Stomach (tissue), 9 donors: Measurements from ENCODE around the gene CD209. TPM values are rescaled to one million over a fixed set of nuclear protein-coding genes. Genes with fewer than 3 reads are reported as not detected.

Experiments used
- DNase-seq, 2 donors: peaks; one replicate each; pipeline versions ENCODE4 v3.0.0 to v3.0.0-alpha.2; 2013 to 2019
- H3K27ac ChIP-seq, 5 donors: fragments of 200-600 bp in 4 of 5; sonication (generic) in 4 of 5; one replicate each; pipeline ENCODE4 v1.5.1; 2013 to 2019; ENCODE audit warnings: mild to moderate bottlenecking in 1 of 5, moderate library complexity in 1 of 5
- H3K27me3 ChIP-seq, 3 donors: fragments of 200-600 bp; sonication (generic); one replicate each; pipeline ENCODE4 v1.5.1; 2017 to 2019; ENCODE audit warnings: mixed run types in 1 of 3
- H3K36me3 ChIP-seq, 4 donors: fragments of 200-600 bp; sonication (generic); 1 replicate in 3 of 4; 2 replicates in 1 of 4; pipeline ENCODE4 v1.5.1; 2016 to 2019
- H3K4me1 ChIP-seq, 4 donors: fragments of 200-600 bp; sonication (generic); one replicate each; pipeline ENCODE4 v1.5.1; 2016 to 2019
- H3K4me3 ChIP-seq, 4 donors: fragments of 200-600 bp; sonication (generic) in 3 of 4; one replicate each; pipeline ENCODE4 v1.5.1; 2016 to 2019; ENCODE audit warnings: mild to moderate bottlenecking in 1 of 4
- H3K9me3 ChIP-seq, 4 donors: fragments of 200-600 bp; sonication (generic); one replicate each; pipeline ENCODE4 v1.5.1; 2016 to 2019
- CTCF ChIP-seq, 7 experiments: fragments of 450-650 bp in 4 of 7; fragments of 200-600 bp in 3 of 7; sonication (generic) in 3 of 7; IDR thresholded peaks; one replicate each; pipeline ENCODE4 v1.5.1; 2016 to 2019; ENCODE audit warnings: antibody characterized with exemption in 7 of 7, control low read depth in 2 of 7, mild to moderate bottlenecking in 1 of 7
- EP300 ChIP-seq: sonication (generic); formaldehyde crosslinking; IDR thresholded peaks from one replicate; pipeline ENCODE4 v1.6.1; 2017; ENCODE audit warnings: antibody characterized with exemption
- POLR2A ChIP-seq, 4 donors: fragments of 450-650 bp; IDR thresholded peaks; one replicate each; pipeline ENCODE4 v1.6.1; 2016; ENCODE audit warnings: antibody characterized with exemption in 4 of 4, control low read depth in 2 of 4, mild to moderate bottlenecking in 1 of 4, moderate library complexity in 1 of 4
- POLR2AphosphoS5 ChIP-seq, 3 donors: sonication (generic); formaldehyde crosslinking; IDR thresholded peaks; one replicate each; pipeline ENCODE4 v1.6.1; 2016; ENCODE audit warnings: antibody characterized with exemption in 3 of 3
- WGBS, 5 donors: extraction: QIAGEN DNeasy Blood & Tissue Kit in 3 of 5; methylation state at CpG; one replicate each; pipeline versions ENCODE4 v1.1.5 to v1.1.7; 2013 to 2018; 5-methylcytosine and 5-hydroxymethylcytosine counted together
- intact Hi-C: fragments of 100-400 bp; cut with DNase I; formaldehyde crosslinking; loops from one replicate; pipeline ENCODE4 v1.15.1; 2023; ENCODE audit warnings: low total_unique reads
- polyA plus RNA-seq, 3 donors: library from polyadenylated mRNA; stranded (reverse); fragments of 200-250 nt; gene quantifications; one replicate each; pipeline ENCODE4 v1.2.3, GENCODE V29; 2013
- total RNA-seq, 5 donors: library from RNA; depleted of rRNA; stranded (reverse); fragments of >200 nt; gene quantifications; one replicate each; pipeline versions ENCODE4 v1.1.0 to v1.2.3, GENCODE V29; 2014 to 2016
- donor health status: healthy with polysubstance abuse.
- donor health status: Bipolar disorder and iron deficiency.
- donor health status: healthy.

Gene CD209
- total and polyA plus RNA-seq, 8 donors, result 0.38 to 51.9 (median 3.7) TPM

GRCh38 chr19:7736148-7736547 is 11.2 kb downstream of the CD209 start:
- Histone ChIP-seq H3K4me1 (no peaks in the 10 kb centered on the region), H3K9me3 (no peaks in the 10 kb centered on the region), H3K27ac (no peak overlapping the region), H3K27me3 (peaks cover 0 to 46% (median 12%) of the 10 kb centered on the region in 3 donors), H3K36me3 (no peaks in the 10 kb centered on the region), H3K4me3 (no peak overlapping the region)
- intact Hi-C loops, result no loop called here
- TF ChIP-seq EP300 (no peak), CTCF (IDR thresholded peaks at IDR 0.05) (no peak), POLR2A (IDR thresholded peaks at IDR 0.05) (no peak), POLR2AphosphoS5 (IDR thresholded peaks at IDR 0.05) (no peak)
- no peak for DNase-seq
- 44 to 82% (median 68%) methylated on average over 1 of the region's 1 CpG for WGBS, 5 donors

- H3K36me3 ChIP-seq, result no peaks in the 10 kb centered on the region
- DNase-seq, result peak in 1 of 2 donors; percentile 25
- H3K27ac ChIP-seq, result no peak overlapping the region
- WGBS, 5 donors, result 53 to 61% (median 55%) methylated on average over 12 of the region's 12 CpGs
- no peak for TF ChIP-seq EP300
- TF ChIP-seq CTCF (IDR thresholded peaks at IDR 0.05), result no peak
- TF ChIP-seq POLR2AphosphoS5 (IDR thresholded peaks at IDR 0.05), result no peak
- no peak for TF ChIP-seq POLR2A (IDR thresholded peaks at IDR 0.05)
- H3K4me1 ChIP-seq, result peaks cover 0 to 14% (median 10%) of the 10 kb centered on the region in 4 donors
- intact Hi-C loops, result no loop called here
- no peaks in the 10 kb centered on the region for H3K9me3 ChIP-seq
- H3K4me3 ChIP-seq, result no peak overlapping the region
- H3K27me3 ChIP-seq, result peaks cover 7 to 61% (median 29%) of the 10 kb centered on the region in 3 donors
Measured at GRCh38 chr19:7734220-7735203, 12.8 kb downstream of the CD209 start.

- no peak for TF ChIP-seq EP300
- no peak for TF ChIP-seq POLR2AphosphoS5 (IDR thresholded peaks at IDR 0.05)
- no peak for TF ChIP-seq CTCF (IDR thresholded peaks at IDR 0.05)
- no peak for TF ChIP-seq POLR2A (IDR thresholded peaks at IDR 0.05)
- intact Hi-C loops, result no loop called here
- H3K4me3 ChIP-seq, result no peak overlapping the region
Measured at GRCh38 chr19:7733376-7733775, 14.0 kb downstream of the CD209 start.

GRCh38 chr19:7732045-7732444 is 15.3 kb downstream of the CD209 start, which contains the start of gene CLEC4G:
CLEC4G (minus strand) TSS chr19:7732110; CDS start chr19:7732102, 8 bp downstream.
- no peak for DNase-seq
- Histone ChIP-seq H3K4me1 (peaks cover 0 to 18% (median 10%) of the 10 kb centered on the region in 4 donors), H3K36me3 (no peaks in the 10 kb centered on the region), H3K27ac (no peak within 1 kb of the TSS), H3K27me3 (peaks cover 12 to 79% (median 42%) of the 10 kb centered on the region in 3 donors), H3K4me3 (no peak within 1 kb of the TSS), H3K9me3 (no peaks in the 10 kb centered on the region)
- 45 to 55% (median 53%) methylated on average over 9 of the region's 9 CpGs for WGBS, 5 donors
- intact Hi-C loops, result no loop called here
- TF ChIP-seq POLR2A (IDR thresholded peaks at IDR 0.05) (no peak), EP300 (no peak), POLR2AphosphoS5 (IDR thresholded peaks at IDR 0.05) (no peak), CTCF (IDR thresholded peaks at IDR 0.05) (no peak)

More at GRCh38 chr19:7733376-7733775, 14.0 kb downstream of the CD209 start:
- WGBS, 5 donors, result 69 to 82% (median 77%) methylated on average over 6 of the region's 6 CpGs
- H3K4me1 ChIP-seq, result peaks cover 0 to 18% (median 10%) of the 10 kb centered on the region in 4 donors
- H3K9me3 ChIP-seq, result no peaks in the 10 kb centered on the region
- H3K27me3 ChIP-seq, result peaks cover 12 to 65% (median 40%) of the 10 kb centered on the region in 3 donors
- no peak for DNase-seq
- no peak overlapping the region for H3K27ac ChIP-seq
- no peaks in the 10 kb centered on the region for H3K36me3 ChIP-seq
